Tibial nerve (tissue), 4 donors: Measurements from ENCODE around the gene SEZ6. TPM values are rescaled to one million over a fixed set of nuclear protein-coding genes. Genes with fewer than 3 reads are reported as not detected.

Experiments used
- DNase-seq, 2 donors: peaks; one replicate each; pipeline ENCODE4 v3.0.0-alpha.2; 2019; ENCODE audit warnings: low spot score in 2 of 2
- H3K27ac ChIP-seq, 4 donors: fragments of 200-600 bp; sonication (generic) in 3 of 4; one replicate each; pipeline ENCODE4 v1.5.1; 2017 to 2019; ENCODE audit warnings: mild to moderate bottlenecking in 1 of 4
- H3K27me3 ChIP-seq, 2 donors: fragments of 200-600 bp; sonication (generic) in 1 of 2; one replicate each; pipeline versions ENCODE4 v1.5.1 to v1.6.0; 2017 to 2019
- H3K36me3 ChIP-seq, 3 donors: fragments of 200-600 bp; sonication (generic); one replicate each; pipeline ENCODE4 v1.5.1; 2018 to 2019
- H3K4me1 ChIP-seq, 4 donors: fragments of 200-600 bp; sonication (generic) in 3 of 4; one replicate each; pipeline ENCODE4 v1.5.1; 2017 to 2019
- H3K4me3 ChIP-seq, 4 donors: fragments of 200-600 bp; sonication (generic) in 3 of 4; one replicate each; pipeline ENCODE4 v1.5.1; 2017 to 2019; ENCODE audit warnings: mild to moderate bottlenecking in 1 of 4, moderate library complexity in 1 of 4
- H3K9me3 ChIP-seq, 4 donors: fragments of 200-600 bp; sonication (generic) in 3 of 4; one replicate each; pipeline ENCODE4 v1.5.1; 2017 to 2019
- CTCF ChIP-seq, 5 experiments: fragments of 200-600 bp in 3 of 5; fragments of 450-650 bp in 2 of 5; sonication (generic) in 3 of 5; IDR thresholded peaks; one replicate each; pipeline ENCODE4 v1.5.1; 2016 to 2019; ENCODE audit warnings: antibody characterized with exemption in 5 of 5, mild to moderate bottlenecking in 3 of 5, moderate library complexity in 2 of 5
- EP300 ChIP-seq, 2 donors: sonication (generic); formaldehyde crosslinking; IDR thresholded peaks; one replicate each; pipeline ENCODE4 v1.6.1; 2017; ENCODE audit warnings: antibody characterized with exemption in 2 of 2, mild to moderate bottlenecking in 1 of 2
- POLR2A ChIP-seq, 2 donors: fragments of 450-650 bp; IDR thresholded peaks; one replicate each; pipeline ENCODE4 v1.6.1; 2017; ENCODE audit warnings: antibody characterized with exemption in 2 of 2, mild to moderate bottlenecking in 2 of 2, moderate library complexity in 2 of 2
- whole genome bisulfite sequencing, 2 donors: methylation state at CpG; one replicate each; pipeline ENCODE4 v1.1.5; 2018; 5-methylcytosine and 5-hydroxymethylcytosine counted together
- total RNA-seq, 4 donors: library from RNA; depleted of rRNA; stranded (reverse); fragments of >200 nt; gene quantifications; one replicate each; pipeline ENCODE4 v1.1.0, GENCODE V29; 2016

The SEZ6 gene
- total RNA-seq, 4 donors from 2014 or later: not detected

GRCh38 chr17:28969706-28970393, 36.0 kb downstream of the SEZ6 start:
- peaks cover 0 to 3% of the 10 kb centered on the region in 2 donors for H3K27me3 ChIP-seq
- no peak for TF ChIP-seq EP300 (IDR thresholded peaks at IDR 0.05)
- TF ChIP-seq POLR2A (IDR thresholded peaks at IDR 0.05): no peak
- no peak for TF ChIP-seq CTCF (IDR thresholded peaks at IDR 0.05)
- no peaks in the 10 kb centered on the region for H3K9me3 ChIP-seq
- H3K36me3 ChIP-seq: no peaks in the 10 kb centered on the region
- peaks cover 0 to 48% (median 0%) of the 10 kb centered on the region in 4 donors for H3K4me1 ChIP-seq
- H3K4me3 ChIP-seq: no peak overlapping the region
- no peak for DNase-seq
- WGBS, 2 donors: 72 to 74% methylated on average over 10 to 12 of the region's 12 CpGs
- no peak overlapping the region for H3K27ac ChIP-seq

GRCh38 chr17:28968914-28969295, 36.9 kb downstream of the SEZ6 start:
- Histone ChIP-seq H3K4me1 (peaks cover 0 to 48% (median 0%) of the 10 kb centered on the region in 4 donors), H3K36me3 (no peaks in the 10 kb centered on the region), H3K9me3 (no peaks in the 10 kb centered on the region), H3K4me3 (no peak overlapping the region), H3K27ac (no peak overlapping the region), H3K27me3 (peaks cover 0 to 10% of the 10 kb centered on the region in 2 donors)
- no peak for DNase-seq
- 40 to 41% methylated on average over 2 of the region's 2 CpGs for WGBS, 2 donors
- no peak for TF ChIP-seq CTCF (IDR thresholded peaks at IDR 0.05)

GRCh38 chr17:28968231-28968913, 37.5 kb downstream of the SEZ6 start:
- no peak for DNase-seq
- Histone ChIP-seq H3K27me3 (peaks cover 0 to 14% of the 10 kb centered on the region in 2 donors), H3K4me3 (no peak overlapping the region), H3K36me3 (no peaks in the 10 kb centered on the region), H3K9me3 (no peaks in the 10 kb centered on the region), H3K4me1 (peaks cover 0 to 44% (median 0%) of the 10 kb centered on the region in 4 donors), H3K27ac (no peak overlapping the region)
- TF ChIP-seq CTCF (IDR thresholded peaks at IDR 0.05): no peak
- TF ChIP-seq POLR2A (IDR thresholded peaks at IDR 0.05): no peak
- TF ChIP-seq EP300 (IDR thresholded peaks at IDR 0.05): no peak
- 36 to 40% methylated on average over 10 of the region's 10 CpGs for WGBS, 2 donors

- Histone ChIP-seq H3K4me1 (peaks cover 0 to 35% (median 0%) of the 10 kb centered on the region in 4 donors), H3K27me3 (peaks cover 0 to 15% of the 10 kb centered on the region in 2 donors), H3K27ac (no peak overlapping the region), H3K36me3 (no peaks in the 10 kb centered on the region), H3K9me3 (no peaks in the 10 kb centered on the region), H3K4me3 (no peak overlapping the region)
- WGBS, 2 donors: 43 to 46% methylated on average over 7 of the region's 7 CpGs
- no peak for DNase-seq
- no peak for TF ChIP-seq EP300 (IDR thresholded peaks at IDR 0.05)
- TF ChIP-seq CTCF (IDR thresholded peaks at IDR 0.05): no peak
- TF ChIP-seq POLR2A (IDR thresholded peaks at IDR 0.05): no peak
These were observed 38.4 kb downstream of the SEZ6 start for GRCh38 chr17:28967221-28968135.
